Measurements from ENCODE around the gene ACTR8.
A peak's percentile ranks its signal among the peaks of the same experiment; 100 is the strongest.
"Not testable (repeated sequence)": the region's sequence is repeated elsewhere in the genome, so short reads cannot be mapped to it uniquely, and the experiment has no call there.

ACTR8 gene, protein sequence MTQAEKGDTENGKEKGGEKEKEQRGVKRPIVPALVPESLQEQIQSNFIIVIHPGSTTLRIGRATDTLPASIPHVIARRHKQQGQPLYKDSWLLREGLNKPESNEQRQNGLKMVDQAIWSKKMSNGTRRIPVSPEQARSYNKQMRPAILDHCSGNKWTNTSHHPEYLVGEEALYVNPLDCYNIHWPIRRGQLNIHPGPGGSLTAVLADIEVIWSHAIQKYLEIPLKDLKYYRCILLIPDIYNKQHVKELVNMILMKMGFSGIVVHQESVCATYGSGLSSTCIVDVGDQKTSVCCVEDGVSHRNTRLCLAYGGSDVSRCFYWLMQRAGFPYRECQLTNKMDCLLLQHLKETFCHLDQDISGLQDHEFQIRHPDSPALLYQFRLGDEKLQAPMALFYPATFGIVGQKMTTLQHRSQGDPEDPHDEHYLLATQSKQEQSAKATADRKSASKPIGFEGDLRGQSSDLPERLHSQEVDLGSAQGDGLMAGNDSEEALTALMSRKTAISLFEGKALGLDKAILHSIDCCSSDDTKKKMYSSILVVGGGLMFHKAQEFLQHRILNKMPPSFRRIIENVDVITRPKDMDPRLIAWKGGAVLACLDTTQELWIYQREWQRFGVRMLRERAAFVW

DNA sequence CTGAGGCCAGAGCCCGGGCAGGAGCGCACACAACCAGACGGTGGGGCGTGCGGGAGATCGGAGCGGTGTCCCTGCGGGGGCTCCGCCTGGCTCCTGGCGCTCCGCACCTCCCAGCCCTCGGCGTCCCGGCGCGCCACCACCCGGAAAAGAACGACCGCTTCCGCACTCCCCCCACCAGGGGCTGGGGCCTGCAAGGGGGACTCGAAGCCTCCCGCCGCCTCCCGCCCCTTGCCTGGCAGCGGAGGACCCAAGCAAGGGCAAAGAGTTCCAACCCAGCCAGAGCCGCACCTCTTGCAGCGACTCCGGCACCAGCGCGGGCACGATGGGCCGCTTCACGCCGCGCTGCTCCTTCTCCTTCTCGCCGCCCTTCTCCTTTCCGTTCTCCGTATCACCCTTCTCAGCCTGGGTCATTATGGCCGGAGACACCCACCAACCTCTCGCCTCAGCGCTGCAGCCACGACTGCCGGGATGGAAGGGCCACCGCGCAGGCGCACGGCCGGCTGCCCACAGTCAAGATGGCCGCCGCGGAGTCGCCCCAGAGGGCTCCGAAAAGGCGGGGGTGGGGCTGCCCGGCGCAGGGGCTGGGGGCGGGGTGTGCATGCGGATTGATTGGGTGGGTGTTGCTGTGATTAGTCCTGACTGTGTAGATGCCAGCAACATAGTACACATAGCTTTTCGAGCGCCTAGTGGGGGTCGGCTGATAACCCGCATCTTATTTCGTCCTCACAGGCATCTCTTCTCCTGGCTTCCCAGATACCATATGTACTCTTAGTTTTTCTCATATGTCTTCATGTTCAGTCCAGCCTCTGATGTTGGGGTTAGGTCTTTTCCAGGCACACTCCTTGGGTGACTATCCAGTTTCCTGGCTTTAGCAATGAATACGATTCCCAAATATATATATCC is at the start of gene ACTR8:
ACTR8 (minus strand) TSS at position 462 of the 903 bp plus-strand sequence; CDS start at position 411, 51 bp downstream.
- peak; percentile 86 to 91 for DNase-seq

DNA sequence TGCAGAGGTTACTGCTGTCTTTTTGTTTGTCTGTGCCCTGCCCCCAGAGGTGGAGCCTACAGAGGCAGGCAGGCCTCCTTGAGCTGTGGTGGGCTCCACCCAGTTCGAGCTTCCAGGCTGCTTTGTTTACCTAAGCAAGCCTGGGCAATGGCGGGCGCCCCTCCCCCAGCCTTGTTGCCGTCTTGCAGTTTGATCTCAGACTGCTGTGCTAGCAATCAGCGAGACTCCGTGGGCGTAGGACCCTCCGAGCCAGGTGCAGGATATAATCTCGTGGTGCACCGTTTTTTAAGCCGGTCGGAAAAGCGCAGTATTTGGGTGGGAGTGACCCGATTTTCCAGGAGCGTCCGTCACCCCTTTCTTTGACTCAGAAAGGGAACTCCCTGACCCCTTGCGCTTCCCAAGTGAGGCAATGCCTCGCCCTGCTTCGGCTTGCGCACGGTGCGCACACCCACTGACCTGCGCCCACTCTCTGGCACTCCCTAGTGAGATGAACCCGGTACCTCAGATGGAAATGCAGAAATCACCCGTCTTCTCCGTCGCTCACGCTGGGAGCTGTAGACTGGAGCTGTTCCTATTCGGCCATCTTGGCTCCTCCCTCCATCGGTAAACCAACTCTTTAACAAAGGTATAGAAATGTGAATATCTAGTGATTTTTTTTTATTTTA is 45.4 kb upstream of the ACTR8 start:
- DNase-seq = not testable (repeated sequence)

DNA sequence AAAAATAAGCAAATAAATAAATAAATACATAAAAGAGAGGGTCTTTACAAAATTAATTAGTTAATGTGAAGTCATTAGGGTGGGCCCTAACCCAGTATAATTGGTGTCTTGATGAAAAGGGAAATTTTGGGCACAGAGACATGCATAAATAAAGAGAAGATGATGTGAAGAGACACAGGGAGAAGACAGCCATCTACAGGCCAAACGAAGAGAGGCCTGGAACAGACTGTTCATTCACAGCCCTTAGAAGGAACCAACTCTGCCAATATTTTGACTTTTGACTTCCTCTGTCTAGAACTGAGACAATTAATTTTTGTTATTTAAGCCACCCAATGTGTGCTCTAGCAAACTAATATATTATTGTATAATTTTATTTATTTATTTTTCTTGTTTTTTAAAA is 39.3 kb upstream of the ACTR8 start:
- DNase-seq = peak in 1 of 2 donors; percentile 25

DNA sequence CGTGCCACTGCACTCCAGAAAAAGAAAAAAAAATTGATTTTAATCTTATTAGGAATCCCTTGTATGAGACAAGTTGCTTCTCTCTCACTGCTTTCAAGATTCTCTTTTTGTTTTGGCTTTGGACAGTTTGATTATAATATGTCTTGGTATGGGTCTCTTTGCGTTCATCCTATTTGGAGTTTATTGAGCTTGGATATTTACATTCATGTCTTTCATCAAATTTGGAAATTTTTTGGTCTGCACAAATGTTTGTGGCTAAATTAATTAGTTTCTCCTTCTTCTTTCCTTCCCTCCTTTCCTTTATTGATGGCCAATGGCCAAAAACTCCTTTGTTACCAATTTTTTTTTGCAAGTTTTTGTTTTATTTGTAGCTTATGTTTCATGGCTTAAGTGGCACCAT is 37.8 kb upstream of the ACTR8 start:
- no peak for DNase-seq

DNA sequence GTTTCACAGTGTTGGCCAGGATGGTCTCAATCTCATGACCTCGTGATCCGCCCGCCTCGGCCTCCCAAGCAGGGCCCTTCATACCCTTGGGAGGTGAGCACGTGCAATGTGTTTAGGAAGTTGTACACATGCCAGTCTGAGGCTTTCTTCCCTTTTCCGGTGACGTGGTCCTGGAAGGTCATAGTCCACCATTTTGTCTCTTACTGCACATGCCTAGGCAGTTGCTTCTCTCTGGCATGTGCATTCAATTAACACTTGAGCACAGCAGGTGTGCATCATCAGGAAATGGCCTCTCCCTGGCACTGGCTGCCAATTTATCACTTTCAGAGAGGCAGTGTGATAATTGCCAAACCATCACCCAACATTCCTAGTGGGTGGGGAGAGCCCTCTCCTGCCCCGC is 31.4 kb upstream of the ACTR8 start:
- DNase-seq = no peak

DNA sequence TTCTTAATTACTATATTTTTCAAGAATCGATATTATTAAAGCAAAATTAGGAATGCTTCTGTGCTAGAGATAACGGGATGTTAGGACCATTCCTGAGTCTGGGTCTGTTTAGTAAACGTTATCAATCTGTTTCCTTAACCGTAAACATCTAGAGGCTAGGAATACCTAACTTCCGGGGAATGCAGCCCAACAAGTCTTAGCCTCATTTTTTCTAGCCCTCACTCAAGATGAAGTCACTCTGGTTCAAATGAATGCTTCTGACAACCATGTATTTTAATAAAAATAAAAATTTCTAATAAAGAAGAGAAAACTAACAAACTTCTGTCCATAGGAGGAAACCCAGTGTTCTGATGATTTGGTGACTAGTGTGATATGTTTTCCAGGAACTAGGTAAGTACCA is 20.8 kb upstream of the ACTR8 start:
- DNase-seq = no peak

DNA sequence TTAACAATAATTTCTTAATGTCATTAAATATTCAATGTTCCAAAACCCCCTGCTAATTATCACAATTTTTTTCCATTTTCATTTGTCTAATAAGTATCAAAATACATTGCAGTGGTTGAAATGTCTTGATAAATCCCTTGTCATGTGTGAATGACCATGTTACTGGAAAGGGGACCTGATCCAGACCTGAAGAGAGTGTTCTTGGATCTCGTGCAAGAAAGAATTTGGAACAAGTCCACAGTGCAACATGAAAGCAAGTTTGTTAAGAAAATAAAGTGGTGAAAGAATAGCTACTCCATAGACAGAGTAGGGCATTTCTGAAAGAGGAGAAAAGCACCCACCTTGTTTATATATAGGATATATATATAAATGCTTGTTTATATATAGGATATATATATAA is 20.1 kb upstream of the ACTR8 start:
- DNase-seq = no peak

DNA sequence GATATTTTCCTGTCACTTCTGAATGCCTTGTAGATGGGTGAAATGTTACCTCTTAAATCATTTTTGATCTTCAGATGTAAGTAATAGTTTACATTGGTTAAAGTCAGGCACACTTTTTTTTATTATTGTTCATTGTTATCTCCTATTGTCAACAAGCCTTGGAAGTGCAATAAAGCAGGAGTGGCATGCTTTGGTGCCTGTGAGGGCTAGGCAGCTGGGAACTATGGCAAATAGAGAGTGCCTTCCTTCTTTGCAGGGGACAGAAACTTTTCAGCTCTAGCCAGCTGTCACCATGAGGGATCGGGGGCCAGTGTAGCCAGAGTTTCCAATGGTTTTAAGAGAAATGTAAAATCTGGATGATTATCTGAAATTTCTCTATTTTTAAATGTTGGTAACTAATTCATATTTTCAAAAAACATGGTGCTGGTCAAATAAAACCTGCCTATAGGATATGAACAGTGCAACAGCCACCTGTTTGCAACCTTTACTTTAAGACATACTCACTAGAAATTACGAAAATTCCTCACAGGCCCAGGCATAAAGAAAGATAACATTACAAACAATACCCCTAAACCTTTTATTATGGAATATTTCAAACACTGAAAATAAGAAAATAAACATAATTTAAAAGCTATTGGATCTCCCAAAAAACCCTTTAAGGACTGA is 18.8 kb upstream of the ACTR8 start:
- DNase-seq = no peak

DNA sequence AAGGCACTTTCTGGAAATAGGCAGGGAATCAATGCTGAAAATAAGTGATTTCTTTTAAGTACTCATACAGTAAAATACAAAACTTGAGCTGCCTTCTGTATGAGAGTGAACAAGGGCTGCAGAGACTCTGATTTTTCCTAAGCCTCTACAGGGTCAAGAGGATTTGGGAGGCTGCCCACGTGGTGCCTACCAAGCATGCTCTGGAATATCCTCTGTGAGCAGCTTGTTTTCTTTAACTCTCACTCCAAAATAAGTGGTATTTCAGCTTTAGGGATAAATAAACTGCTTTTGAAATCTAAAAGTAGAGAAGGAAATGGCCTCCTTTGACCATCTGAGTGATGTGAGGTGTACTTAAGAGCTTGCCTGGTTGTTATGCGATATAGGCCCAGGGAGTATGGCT is 17.8 kb upstream of the ACTR8 start:
- no peak for DNase-seq

DNA sequence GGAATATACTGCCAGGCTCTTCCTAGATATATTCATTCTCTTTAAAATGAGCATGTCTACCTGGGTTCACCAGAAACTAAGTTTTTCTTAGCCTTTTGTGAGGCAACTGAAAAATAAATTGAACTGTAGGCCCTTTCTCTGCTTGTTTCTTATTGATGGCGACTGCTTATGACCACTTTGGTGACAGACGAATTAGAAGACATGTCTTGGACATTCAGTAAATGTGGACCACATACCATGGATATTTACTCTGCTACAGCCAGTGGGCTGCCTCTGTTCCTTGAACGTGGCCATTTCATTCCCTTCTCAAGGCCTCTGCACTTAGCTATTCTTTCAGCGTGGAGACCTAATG is 10.3 kb upstream of the ACTR8 start:
- no peak for DNase-seq

DNA sequence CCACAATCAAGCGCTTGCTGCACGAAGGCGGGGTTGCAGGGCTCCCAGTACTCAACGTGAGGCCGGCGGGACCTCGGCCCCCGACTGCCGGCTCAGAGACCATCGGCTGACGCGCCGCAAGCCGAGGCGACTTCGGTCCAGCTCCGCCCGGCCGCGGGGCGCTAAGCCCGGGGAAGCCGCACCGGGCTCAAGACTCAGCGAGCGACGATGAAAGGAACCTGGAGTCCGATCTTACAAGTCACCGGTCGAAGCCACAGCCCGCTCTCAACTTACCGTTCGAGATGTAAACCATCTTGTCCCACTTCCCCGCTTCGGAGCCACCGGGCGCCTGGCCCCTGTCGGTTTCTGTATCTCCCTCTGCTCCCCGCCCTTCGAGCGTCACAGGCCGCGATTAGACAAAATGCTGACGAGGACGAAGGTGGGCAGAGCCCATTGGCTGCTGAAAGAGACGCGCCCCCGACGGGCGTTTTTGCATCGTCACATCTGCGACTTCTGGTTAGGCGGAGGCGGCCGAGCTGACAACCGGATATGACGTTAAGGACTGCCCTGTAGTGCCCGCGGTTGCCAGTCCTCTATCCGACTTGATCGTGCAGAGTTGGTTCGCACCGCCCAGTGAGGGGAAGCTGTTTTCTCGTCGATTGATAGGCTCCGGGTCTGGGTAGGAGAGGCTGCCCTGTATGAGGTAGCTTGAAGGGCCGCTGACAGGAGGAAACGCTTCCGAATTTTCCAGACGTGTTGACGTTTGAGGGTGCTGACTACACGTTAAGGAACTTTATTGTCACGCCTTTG is 9.7 kb upstream of the ACTR8 start, which contains the start of gene SELENOK:
SELENOK (minus strand) TSS at position 363 of the 789 bp plus-strand sequence.
- peak; percentile 99 for DNase-seq

DNA sequence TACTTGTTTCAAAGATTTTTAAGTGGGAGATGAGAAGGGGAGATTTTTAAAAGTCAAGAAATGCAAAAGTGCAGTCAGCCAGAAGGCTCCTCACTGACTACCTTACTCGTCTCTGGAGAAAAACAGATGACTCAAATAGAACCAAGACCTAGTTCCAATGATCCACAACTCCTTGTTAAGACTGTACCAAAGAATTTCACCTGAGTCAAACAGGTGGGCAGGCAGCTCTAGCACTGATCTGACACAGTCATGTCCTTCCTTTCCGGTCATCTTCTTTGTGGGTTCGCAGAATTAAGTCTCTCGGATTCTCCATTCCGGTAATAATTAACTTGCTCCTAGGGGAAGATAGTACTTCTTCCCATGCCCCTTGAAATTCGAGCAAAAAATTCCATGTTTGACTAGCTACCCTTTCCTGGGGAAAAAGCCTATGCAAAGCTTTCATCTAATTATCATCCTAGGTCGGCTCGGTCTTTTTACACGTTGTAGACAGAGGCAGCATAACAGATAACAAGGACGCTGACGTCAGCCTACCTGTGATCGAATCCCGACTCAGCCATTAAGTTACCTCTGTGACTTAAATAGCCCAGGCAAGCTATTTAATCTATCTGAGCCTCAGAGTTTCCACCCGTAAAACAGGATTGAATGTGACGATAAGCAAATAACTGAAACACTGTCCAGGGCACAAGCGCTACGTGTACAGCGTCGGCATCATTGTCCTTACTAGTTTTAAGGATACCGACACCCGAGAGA is 8.9 kb upstream of the ACTR8 start:
- DNase-seq = peak; percentile 65 to 76

DNA sequence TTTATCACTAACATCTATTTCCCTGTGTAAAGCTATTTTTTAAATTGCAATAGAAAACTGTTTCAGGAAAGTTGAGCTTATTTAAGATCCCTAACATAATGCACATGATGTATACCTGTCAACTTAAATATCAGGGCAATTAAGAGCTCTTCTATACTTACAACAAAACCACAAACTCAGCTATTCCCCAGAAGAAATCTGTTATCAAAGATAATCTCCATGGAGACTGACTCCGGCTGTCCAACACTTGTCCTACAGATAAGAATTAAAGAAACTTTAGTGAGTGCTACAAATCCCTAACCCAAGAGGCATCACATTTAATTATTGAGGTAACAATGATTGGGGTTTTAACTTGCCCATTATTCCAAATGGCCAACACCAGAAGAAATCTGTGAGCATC is 6.3 kb upstream of the ACTR8 start:
- no peak for DNase-seq

DNA sequence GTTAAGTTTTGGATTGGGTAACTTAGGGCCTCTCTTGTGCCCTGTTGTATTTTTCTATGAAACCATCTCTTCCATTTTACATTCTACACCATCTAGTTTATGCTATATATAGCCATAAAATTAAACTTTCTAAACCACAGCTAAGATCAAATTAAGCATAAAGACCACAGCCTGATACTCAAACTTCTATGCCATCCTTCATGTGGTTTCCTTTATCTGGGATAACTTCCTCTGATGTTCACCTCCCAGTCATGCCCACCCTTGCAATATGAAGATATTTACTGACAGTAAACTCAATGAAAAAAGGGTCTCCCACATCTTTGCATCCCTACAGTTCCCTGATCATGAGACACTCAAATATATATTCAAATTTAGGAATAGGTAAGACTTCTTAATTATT is 5.5 kb upstream of the ACTR8 start:
- no peak for DNase-seq

DNA sequence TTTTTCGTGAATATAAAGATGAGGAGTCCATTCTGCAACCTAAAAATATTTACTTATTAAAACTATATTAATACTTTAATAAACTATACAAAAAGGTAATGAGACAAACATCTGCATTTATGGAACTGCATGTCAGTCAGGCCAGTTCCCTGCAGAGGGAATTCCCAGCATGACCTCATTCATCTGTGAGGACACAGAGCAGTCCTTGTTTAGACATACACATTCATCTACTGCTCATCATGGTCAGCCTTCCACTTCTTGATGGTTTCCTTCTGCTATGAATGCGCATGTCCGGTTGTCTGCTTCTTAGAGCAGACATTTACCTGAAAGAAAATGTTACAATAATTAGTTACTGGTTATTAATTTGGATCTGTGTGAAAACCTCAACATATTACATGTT is 3.3 kb upstream of the ACTR8 start:
- DNase-seq = no peak

DNA sequence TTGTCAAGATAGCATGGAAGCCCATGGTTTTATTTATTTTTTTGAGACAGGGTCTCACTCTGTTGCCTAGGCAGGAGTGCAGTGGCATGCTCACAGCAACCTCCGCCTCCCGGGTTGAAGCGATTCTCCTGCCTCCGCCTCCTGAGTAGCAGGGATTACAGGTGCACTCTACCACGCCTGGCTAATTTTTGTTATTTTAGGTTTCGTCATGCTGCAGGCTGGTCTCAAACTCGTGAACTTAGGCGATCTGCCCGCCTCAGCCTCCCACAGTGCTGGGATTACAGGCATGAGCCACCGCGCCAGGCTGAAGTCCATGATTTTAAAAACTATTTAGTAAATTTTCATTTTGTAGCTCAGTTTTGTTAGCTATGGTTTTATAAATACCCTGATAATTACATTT is 2.7 kb upstream of the ACTR8 start:
- no peak for DNase-seq

DNA sequence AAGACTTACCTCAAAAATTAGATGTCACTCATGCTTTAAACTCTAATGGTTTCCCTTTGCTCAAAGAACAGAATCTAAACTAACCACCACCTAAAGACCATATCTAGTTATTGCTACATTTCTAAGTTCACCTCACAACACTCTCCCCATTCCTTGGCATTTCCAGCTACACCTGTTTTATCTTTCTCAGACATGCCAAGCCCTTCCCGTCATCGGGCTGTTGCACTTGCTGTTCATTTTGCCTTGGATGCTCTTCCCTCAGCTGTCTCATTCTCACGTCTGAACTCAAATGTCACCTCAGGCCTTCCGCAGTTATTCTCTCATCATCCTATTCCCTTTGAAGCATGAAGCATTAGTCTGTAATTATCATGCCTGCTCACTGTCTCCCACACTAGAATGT is 1.1 kb upstream of the ACTR8 start:
- no peak for DNase-seq

DNA sequence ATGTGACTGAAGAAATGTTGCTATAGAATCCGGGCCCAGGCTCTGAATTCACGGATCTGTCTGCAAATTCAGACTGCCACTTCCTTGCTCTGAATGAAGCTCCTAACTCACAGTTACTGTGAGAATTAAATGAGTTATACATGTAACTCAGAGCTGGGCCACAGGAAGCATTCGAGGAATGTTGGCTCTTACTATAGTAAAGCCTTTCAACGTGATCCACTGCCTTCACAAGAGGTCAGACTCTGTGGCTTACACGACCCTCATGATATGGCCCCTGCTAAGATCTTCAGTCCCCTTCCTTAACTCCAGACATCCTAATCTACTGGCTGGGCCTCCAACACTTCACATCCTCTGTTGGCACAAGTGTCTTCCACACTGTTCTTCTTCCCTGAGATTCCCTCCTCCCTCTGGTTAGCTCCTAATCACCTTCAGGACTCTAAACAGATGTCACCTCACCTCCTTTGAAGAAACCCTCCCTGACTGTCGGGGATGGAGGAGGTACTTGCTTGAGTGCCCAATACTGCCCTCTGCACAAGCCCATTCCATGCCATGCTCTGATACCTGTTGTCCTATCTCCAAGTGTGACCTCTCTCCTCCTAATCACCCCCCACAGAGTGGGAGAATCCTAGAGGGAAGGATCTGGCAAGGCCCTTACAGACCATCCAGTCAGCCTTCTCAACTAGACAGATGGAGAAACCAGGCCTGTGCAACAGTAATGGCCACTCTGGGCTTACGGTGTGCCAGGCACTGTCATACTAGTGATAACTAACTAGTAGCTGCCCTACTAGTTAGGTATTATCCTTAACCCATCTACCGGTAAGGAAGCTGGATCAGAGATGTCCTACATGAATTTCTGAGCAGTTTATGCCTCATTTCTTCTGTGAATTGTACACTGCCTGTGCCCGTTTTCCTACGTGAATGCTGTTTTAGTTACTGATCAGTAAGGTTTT is 1.3 kb downstream of the ACTR8 start:
- DNase-seq = no peak

DNA sequence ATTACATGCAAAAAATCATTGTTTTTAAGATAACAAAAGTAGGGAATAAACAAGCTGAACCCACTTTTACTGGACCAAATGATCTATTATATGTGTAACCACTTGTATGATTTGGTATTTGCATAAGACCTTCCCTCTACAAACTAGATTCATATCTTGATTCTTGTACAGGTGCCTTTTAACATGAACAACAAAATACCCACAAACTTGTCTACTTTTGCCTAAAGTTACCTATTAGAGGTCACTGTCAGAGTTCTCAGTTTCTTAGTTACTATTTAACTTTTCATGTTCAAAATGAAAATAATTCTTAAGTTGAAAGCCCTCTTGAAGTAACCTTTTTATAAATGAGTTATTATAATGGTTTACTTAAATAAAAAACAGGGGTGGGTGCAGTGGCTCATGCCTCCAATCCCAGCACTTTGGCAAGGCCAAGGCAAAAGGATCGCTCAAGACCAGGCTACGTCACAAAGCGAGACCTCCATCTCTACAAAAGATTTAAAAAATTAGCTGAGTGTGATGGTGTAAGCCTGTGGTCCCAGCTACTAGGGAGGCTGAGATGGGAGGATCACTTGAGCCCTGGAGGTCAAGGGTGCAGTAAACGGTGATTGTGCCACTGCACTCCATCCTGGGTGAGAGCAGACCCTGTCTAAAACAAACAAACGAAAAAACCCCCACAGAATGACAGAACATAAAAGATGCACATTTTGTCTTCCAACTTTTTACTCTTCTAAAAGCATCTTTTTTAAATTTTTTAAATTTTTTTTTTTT is 16.0 kb downstream of the ACTR8 start:
- no peak for DNase-seq
